Panc1 (cell line): ENCODE measurements around the gene THAP11.

ENCODE experiments used
- CTCF ChIP-seq: fragments of 450-650 bp; IDR thresholded peaks from 2 replicates; pipeline ENCODE4 v1.5.1; 2017; ENCODE audit warnings: mild to moderate bottlenecking
- POLR2AphosphoS5 ChIP-seq: IDR thresholded peaks from 2 replicates; pipeline ENCODE4 v1.6.1; 2012; ENCODE audit warnings: mild to moderate bottlenecking, low read depth, low read length, moderate library complexity
- SIN3A ChIP-seq: IDR thresholded peaks from 2 replicates; pipeline ENCODE4 v1.6.1; 2012; ENCODE audit warnings: low read depth, mild to moderate bottlenecking, low read length, moderate library complexity, borderline replicate concordance; ENCODE audit not compliant: insufficient read depth

GRCh38 chr16:67833415-67834241 lies 8.5 kb upstream of the THAP11 start:
- TF ChIP-seq CTCF (no peak), POLR2AphosphoS5 (peak; percentile 39; the same call in 1 of the 2 replicates), SIN3A (peak; percentile 73; the same call in 1 of the 2 replicates)
